Activated T-cell treated with anti-CD3 and anti-CD28 coated beads, Interleukin-2, amount 50 U/mL, for 24 hours (primary cell): Measurements from ENCODE around the gene DNAJC18.

Experiments used
- DNase-seq: peaks from one replicate; pipeline ENCODE4 v3.0.0-alpha.2; 2020
- H3K27ac Mint-ChIP-seq: 2 replicates; pipeline ENCODE4 v1.8.0; 2020; ENCODE audit warnings: mild to moderate bottlenecking, mixed read lengths
- H3K27me3 Mint-ChIP-seq: 2 replicates; pipeline ENCODE4 v1.8.0; 2020; ENCODE audit warnings: mixed read lengths
- H3K36me3 Mint-ChIP-seq: 2 replicates; pipeline ENCODE4 v1.8.0; 2020; ENCODE audit warnings: low read depth, mixed read lengths
- H3K4me1 Mint-ChIP-seq: 2 replicates; pipeline ENCODE4 v1.8.0; 2020; ENCODE audit warnings: low read depth, mixed read lengths
- H3K4me3 Mint-ChIP-seq: 2 replicates; pipeline ENCODE4 v1.8.0; 2020; ENCODE audit warnings: mild to moderate bottlenecking, moderate library complexity, mixed read lengths
- H3K9me3 Mint-ChIP-seq: 2 replicates; pipeline ENCODE4 v1.8.0; 2020; ENCODE audit warnings: mixed read lengths

The DNAJC18 gene

DNA sequence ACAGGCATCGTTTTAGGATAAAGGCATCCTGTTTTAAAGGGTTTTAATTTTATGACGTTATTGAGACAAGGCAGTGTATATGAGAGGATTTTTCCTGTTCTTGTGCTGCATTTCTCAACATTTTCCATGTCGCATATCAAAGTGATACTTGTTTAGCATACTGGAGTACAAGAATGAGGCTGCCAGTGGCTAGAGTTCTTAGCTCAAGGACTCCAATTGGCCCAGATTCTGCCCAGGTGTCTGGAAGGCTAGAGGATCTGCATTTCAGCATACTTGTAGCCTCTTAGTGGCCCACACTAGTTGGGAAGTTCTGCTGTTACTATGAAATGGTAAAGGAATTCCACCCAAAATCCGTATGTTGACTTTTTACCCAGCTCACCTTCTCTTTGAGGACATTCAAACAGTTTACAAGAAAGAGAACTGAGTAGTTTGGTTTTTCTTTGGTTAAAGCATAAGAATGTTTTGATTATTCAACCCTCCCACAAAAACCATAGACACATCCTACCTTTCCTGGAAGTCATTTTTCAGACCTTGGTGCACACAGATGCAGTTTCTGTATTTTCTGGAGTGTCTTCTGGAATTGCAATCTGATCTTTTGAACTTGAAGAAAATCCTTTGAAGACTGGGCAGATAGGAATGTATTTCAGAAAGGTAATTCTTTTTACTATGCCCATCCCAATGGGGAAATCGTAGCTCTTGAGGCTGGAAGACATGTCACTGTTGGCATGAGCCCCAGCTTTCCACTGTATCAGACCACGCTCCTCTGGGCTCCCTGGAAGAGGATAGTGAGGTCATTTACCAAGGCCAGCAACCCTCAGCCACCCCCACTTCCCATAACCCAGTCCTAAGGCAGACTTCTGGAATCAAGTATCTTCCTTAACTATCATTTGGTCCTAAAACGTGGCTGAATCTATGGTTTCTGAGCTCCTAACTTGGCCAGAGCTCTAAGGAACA lies 67.6 kb downstream of the DNAJC18 start:
- Mint-ChIP-seq H3K27me3 (no peaks in the 10 kb centered on the region), H3K4me3 (no peak overlapping the region), H3K27ac (peak overlapping the region; percentile 31)

DNA sequence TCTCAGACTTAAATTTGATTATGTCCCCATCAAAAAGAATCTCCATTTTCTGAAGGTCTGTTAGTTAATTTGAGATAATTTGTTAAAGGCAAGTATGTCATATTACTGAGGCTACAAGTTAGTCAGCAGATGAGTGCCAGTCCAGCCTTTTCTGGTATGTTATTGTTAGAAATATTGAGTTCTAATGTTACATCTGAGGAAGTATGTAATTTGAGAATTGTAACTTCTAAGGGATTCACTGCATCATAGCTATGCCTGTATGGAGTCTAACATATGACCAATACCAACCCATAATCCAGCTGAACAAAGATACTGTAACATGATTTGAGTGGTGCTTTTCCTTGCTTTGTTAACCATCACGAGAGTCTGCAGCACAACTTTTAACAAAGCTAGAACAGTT lies 70.1 kb downstream of the DNAJC18 start:
- peaks cover 69% of the 10 kb centered on the region for H3K36me3 Mint-ChIP-seq
- H3K27me3 Mint-ChIP-seq, result no peaks in the 10 kb centered on the region
- no peak overlapping the region for H3K4me3 Mint-ChIP-seq
- peaks cover 14% of the 10 kb centered on the region for H3K4me1 Mint-ChIP-seq
- no peak for DNase-seq
- peak overlapping the region; percentile 14 for H3K27ac Mint-ChIP-seq
- H3K9me3 Mint-ChIP-seq, result no peaks in the 10 kb centered on the region

More for the DNA sequence above, 67.6 kb downstream of the DNAJC18 start:
- peaks cover 12% of the 10 kb centered on the region for H3K4me1 Mint-ChIP-seq
- DNase-seq, result no peak
- H3K9me3 Mint-ChIP-seq, result no peaks in the 10 kb centered on the region
- peaks cover 49% of the 10 kb centered on the region for H3K36me3 Mint-ChIP-seq

DNA sequence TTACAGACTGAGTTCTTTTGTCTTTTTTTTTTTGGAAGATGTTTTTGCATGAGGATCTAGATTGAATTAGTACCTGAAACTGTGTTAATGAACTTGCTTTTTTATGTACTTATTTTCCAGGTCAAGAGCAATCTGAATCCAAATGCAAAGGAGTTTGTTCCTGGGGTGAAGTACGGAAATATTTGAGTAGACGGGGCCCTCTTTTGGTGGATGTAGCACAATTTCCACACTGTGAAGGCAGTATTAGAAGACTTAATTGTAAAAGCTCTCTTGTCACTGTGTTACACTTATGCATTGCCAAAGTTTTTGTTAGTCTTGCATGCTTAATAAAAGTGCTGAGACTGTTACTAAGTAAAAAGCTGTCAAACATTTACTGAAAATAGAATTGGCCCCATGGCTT lies 70.7 kb downstream of the DNAJC18 start:
- peaks cover 19% of the 10 kb centered on the region for H3K4me1 Mint-ChIP-seq
- H3K9me3 Mint-ChIP-seq, result no peaks in the 10 kb centered on the region
- DNase-seq, result no peak
- no peak overlapping the region for H3K4me3 Mint-ChIP-seq
- H3K36me3 Mint-ChIP-seq, result peaks cover 72% of the 10 kb centered on the region
- no peaks in the 10 kb centered on the region for H3K27me3 Mint-ChIP-seq
- H3K27ac Mint-ChIP-seq, result no peak overlapping the region

DNA sequence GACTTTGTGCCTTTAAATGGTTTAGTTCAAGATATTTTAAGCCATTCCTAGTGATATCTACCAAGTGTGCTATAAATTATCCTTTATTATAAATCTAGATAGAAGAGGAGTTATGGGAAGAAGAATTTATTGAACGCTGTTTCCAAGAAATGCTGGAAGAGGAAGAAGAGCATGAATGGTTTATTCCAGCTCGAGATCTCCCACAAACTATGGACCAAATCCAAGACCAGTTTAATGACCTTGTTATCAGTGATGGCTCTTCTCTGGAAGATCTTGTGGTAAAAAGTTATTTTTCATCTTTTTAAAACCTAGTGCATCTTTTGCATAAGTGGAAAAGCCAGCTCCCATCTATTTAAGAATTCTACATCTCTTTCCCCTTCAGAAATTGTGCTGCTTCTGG lies 74.9 kb downstream of the DNAJC18 start:
- Mint-ChIP-seq H3K27ac (peak overlapping the region; percentile 53), H3K36me3 (peaks cover 61% of the 10 kb centered on the region)

DNA sequence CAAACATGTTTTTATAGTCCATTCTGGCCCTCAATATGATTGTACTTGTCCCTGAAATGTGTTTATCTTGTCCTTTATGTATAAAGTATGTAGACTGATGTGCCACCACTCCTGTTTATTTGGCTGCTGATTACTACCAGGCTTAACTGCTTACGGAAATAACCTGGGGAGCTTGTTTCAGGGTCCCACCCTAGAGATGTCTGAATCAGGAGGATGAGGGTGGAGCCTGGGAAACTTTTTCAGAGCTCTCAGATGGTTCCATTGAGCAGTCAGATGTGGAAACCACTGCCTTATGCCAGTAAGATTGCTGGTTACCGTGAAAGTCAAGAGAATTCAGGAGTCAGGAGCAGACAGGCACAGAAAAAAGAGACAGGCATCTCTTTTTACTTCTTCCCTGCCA lies 75.4 kb downstream of the DNAJC18 start:
- H3K4me1 Mint-ChIP-seq, result peaks cover 15% of the 10 kb centered on the region
- DNase-seq, result no peak
- no peaks in the 10 kb centered on the region for H3K27me3 Mint-ChIP-seq
- H3K27ac Mint-ChIP-seq, result peak overlapping the region; percentile 53
- no peak overlapping the region for H3K4me3 Mint-ChIP-seq
- H3K36me3 Mint-ChIP-seq, result peaks cover 57% of the 10 kb centered on the region
- no peaks in the 10 kb centered on the region for H3K9me3 Mint-ChIP-seq

More for the DNA sequence above, 74.9 kb downstream of the DNAJC18 start:
- DNase-seq, result no peak
- H3K9me3 Mint-ChIP-seq, result no peaks in the 10 kb centered on the region
- H3K27me3 Mint-ChIP-seq, result no peaks in the 10 kb centered on the region
- H3K4me1 Mint-ChIP-seq, result peaks cover 15% of the 10 kb centered on the region
- no peak overlapping the region for H3K4me3 Mint-ChIP-seq

DNA sequence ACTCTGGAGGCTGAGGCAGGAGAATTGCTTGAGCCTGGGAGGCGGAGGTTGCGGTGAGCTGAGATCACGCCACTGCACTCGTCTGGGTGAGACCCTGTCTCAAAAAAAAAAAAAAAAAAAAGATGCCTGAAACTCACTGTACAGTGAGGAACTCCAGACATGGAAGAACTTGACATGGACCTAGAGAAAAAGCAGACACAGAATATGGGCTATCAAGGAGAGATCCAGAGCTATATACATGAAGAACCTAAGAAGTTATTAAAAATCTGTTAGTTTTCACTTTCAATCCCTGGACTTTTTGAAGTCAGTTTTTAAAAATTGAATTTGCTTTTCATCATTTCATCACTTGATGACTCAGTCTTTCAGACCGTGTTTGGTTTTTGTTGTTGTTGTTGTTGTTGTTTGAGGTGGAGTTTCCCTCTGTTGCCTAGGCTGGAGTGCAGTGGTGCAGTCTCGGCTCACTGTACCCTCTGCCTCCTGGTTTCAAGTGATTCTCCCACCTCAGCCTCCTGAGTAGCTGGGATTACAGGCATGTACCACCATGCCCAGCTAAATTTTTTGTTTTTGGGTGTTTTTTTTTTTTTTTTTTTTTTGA lies 77.4 kb downstream of the DNAJC18 start:
- Mint-ChIP-seq H3K27me3 (no peaks in the 10 kb centered on the region), H3K36me3 (peaks cover 56% of the 10 kb centered on the region), H3K27ac (peak overlapping the region; percentile 67), H3K9me3 (no peaks in the 10 kb centered on the region), H3K4me3 (no peak overlapping the region), H3K4me1 (peaks cover 26% of the 10 kb centered on the region)
- no peak for DNase-seq

DNA sequence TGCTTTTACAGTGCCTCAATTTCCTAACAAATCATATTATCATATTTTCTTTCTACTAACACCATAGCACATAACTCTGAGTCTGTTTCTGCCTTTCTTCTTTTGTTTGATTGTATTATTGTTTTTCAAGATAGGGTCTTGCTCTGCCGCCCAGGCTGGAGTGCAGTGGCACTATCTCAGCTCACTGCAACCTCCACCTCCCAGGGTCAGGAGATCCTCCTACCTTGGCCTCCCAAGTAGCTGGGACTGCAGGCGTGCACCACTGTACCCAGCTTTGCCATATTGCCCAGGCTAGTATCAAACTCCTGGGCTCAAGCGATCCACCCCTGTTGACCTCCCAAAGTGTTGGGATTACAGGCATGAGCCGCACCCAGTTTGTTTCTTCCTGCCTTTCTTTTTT lies 78.9 kb downstream of the DNAJC18 start:
- no peaks in the 10 kb centered on the region for H3K9me3 Mint-ChIP-seq
- no peak for DNase-seq
- H3K27me3 Mint-ChIP-seq, result no peaks in the 10 kb centered on the region
- peaks cover 31% of the 10 kb centered on the region for H3K4me1 Mint-ChIP-seq
- H3K36me3 Mint-ChIP-seq, result peaks cover 41% of the 10 kb centered on the region
- no peak overlapping the region for H3K27ac Mint-ChIP-seq
- H3K4me3 Mint-ChIP-seq, result no peak overlapping the region
